ENCODE results near the gene ACY1. TPM values are rescaled to one million over a fixed set of nuclear protein-coding genes. Genes with fewer than 3 reads are reported as not detected.
A peak's percentile ranks its signal among the peaks of the same experiment; 100 is the strongest.

ACY1 gene
- polyA plus RNA-seq, 1 experiment = 55.7 TPM

DNA sequence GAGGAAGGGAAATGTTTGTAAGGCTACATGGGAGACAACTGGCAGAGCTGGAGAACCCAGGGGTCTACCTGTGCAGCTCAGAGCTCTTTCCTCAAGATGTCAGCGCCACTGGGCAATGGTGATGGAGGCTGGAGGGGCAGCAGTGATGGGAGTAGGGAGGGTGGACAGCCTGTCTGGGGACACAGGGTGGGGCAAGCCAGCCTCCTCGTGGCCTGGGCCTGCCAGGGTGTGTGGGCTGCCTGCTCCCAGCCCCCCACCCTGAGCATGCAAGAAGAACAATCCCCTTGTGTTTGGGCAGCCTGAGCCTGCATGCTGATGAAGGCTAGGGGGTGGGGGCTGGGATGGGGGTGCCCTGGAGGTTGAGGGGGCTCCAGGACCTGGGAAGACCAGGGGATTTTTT, 17.3 kb upstream of the ACY1 start:
- Histone ChIP-seq H3K4me3 (ENCODE audit: low read depth, low read length) (peak overlapping the region; percentile 45), H3K36me3 (ENCODE audit: control insufficient read depth, insufficient read depth, low read length) (peaks cover 6% of the 10 kb centered on the region), H3K27me3 (ENCODE audit: control insufficient read depth, insufficient read depth, low read length) (no peaks in the 10 kb centered on the region)
- no peak for DNase-seq (ENCODE audit: low read depth)
- ChIA-PET CTCF (interaction anchor here (3.4 to 6.1 kb wide), 2 partner anchors 9 to 24 kb away, joined by 16 to 37 read pairs; partner anchors contain the start of genes ABHD14A, ABHD14B, PARP3 and RRP9), POLR2A (no interaction called here)
- TF ChIP-seq, protein P1, sequence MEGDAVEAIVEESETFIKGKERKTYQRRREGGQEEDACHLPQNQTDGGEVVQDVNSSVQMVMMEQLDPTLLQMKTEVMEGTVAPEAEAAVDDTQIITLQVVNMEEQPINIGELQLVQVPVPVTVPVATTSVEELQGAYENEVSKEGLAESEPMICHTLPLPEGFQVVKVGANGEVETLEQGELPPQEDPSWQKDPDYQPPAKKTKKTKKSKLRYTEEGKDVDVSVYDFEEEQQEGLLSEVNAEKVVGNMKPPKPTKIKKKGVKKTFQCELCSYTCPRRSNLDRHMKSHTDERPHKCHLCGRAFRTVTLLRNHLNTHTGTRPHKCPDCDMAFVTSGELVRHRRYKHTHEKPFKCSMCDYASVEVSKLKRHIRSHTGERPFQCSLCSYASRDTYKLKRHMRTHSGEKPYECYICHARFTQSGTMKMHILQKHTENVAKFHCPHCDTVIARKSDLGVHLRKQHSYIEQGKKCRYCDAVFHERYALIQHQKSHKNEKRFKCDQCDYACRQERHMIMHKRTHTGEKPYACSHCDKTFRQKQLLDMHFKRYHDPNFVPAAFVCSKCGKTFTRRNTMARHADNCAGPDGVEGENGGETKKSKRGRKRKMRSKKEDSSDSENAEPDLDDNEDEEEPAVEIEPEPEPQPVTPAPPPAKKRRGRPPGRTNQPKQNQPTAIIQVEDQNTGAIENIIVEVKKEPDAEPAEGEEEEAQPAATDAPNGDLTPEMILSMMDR (IDR thresholded peaks at IDR 0.05; ENCODE audit: insufficient read depth, low read depth, low read length) = no peak

DNA sequence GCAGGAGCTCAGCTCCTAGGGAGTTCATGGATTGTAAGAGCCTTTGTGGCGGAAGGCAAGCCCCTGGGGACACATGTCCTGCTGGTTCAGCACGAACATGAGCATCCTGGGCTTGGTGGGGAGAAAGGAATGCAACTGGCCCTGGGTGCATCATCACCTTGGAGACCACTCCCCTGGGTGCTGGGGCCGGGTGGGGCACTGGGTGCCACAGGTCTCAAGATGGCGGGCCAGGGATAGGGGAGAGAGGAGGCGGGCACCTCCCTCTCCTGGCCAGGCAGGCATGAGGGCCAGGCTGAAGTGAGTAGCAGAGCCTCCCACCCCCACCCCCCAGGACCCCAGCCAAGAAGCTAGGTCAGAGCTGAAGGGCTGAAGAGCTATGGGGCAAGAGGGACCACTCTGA, 16.8 kb upstream of the ACY1 start:
- POLR2A ChIA-PET = interaction anchor here (0.6 kb wide), 1 partner anchor 9 kb away, joined by 19 read pairs; no protein-coding TSS in a partner anchor
- Histone ChIP-seq H3K36me3 (ENCODE audit: control insufficient read depth, insufficient read depth, low read length) (peaks cover 3% of the 10 kb centered on the region), H3K4me3 (ENCODE audit: low read depth, low read length) (peak overlapping the region; percentile 45), H3K27me3 (ENCODE audit: control insufficient read depth, insufficient read depth, low read length) (no peaks in the 10 kb centered on the region)
- TF ChIP-seq, protein P1 (IDR thresholded peaks at IDR 0.05; ENCODE audit: insufficient read depth, low read depth, low read length) = no peak
- CTCF ChIA-PET = interaction anchor here (3.4 to 6.1 kb wide), 2 partner anchors 8 to 24 kb away, joined by 16 to 37 read pairs; partner anchors contain the start of genes ABHD14A, ABHD14B, PARP3 and RRP9
- DNase-seq (ENCODE audit: low read depth) = no peak

DNA sequence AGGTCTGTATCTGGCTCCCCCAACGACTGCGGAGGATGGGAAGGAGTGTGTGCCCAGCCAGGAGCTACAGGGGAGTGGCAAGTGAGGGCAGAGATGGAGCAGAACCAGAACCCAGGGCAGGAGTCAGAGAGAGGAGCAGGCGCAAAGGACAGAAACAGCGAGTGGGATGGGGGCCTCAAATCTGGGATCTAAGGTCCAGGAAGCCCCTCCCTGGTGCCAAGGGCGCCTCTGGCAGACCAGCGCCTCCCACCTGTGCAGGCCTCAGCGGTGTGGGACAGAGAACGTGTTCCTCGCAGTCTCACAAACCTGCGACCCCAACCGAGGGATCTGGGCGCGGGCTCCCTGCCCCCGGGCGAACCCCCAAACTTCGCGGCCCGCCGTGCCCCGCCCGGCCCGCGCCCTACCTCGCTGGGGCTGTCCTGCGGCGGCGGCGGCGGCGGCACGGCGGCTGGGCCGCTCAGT, 16.4 kb upstream of the ACY1 start:
- TF ChIP-seq, protein P1 (IDR thresholded peaks at IDR 0.05; ENCODE audit: insufficient read depth, low read depth, low read length) = no peak
- Histone ChIP-seq H3K36me3 (ENCODE audit: control insufficient read depth, insufficient read depth, low read length) (peaks cover 3% of the 10 kb centered on the region), H3K4me3 (ENCODE audit: low read depth, low read length) (peak overlapping the region; percentile 45), H3K27me3 (ENCODE audit: control insufficient read depth, insufficient read depth, low read length) (no peaks in the 10 kb centered on the region)
- DNase-seq (ENCODE audit: low read depth) = no peak
- CTCF ChIA-PET = interaction anchor here (3.4 kb wide), 1 partner anchor 25 kb away, joined by 16 read pairs; the partner anchor contains the start of genes PARP3 and RRP9
- POLR2A ChIA-PET = interaction anchor here (0.6 kb wide), 1 partner anchor 8 kb away, joined by 19 read pairs; no protein-coding TSS in a partner anchor

DNA sequence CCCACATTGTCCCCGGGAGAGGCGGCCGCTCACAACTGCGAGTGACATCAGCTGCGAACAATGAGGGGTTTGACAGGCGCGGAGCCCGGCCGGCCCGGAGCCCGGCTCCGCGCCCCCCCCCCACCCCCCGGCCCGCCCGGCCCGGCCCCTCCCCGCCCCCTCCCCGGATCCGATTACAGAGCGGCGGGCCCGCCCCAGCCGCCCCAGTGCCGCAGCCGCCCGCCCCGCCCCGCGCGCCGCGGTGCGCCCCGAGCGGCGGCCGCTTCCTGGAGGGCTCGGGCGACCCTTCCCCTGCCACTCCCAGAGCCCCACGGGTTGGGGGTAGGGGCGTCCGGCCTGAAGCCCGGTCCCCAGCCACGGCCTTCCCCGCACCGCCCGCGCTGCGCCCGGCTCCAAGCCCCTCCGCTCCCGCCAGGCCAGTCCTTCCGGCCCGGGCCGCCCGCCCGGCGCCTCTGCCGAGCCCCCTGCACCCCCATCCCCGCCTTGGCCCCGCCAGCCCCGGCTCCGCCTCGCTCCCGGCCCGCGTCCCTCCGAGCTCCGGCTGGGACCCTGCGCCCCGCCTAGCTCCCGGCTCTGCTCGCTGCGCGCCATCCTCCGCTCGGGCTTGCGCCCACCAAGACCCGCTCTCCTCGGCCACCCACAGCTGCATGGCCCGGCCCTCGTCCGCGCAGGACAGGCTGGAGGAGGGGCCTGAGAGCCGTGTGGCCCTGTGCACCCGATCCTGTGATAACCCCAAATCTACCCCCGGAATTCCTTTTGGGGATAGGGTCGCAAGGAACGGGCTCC, 15.8 kb upstream of the ACY1 start, which contains the start of gene PCBP4:
TSS of gene PCBP4 (minus strand) at position 71 of the 786 bp plus-strand sequence. CDS start 6,214 bp downstream, outside the sequence.
- no peaks in the 10 kb centered on the region for H3K27me3 ChIP-seq (ENCODE audit: control insufficient read depth, insufficient read depth, low read length)
- H3K36me3 ChIP-seq (ENCODE audit: control insufficient read depth, insufficient read depth, low read length) = peaks cover 3% of the 10 kb centered on the region
- TF ChIP-seq, protein P1 (IDR thresholded peaks at IDR 0.05; ENCODE audit: insufficient read depth, low read depth, low read length) = no peak
- CTCF ChIA-PET = interaction anchor here (2.4 to 4.0 kb wide), 2 partner anchors 15 to 26 kb away, joined by 9 to 32 read pairs; partner anchors contain the start of genes ACY1, PARP3 and RRP9
- POLR2A ChIA-PET = no interaction called here
- peak within 1 kb of the TSS; percentile 45 for H3K4me3 ChIP-seq (ENCODE audit: low read depth, low read length)
- DNase-seq (ENCODE audit: low read depth) = no peak

DNA sequence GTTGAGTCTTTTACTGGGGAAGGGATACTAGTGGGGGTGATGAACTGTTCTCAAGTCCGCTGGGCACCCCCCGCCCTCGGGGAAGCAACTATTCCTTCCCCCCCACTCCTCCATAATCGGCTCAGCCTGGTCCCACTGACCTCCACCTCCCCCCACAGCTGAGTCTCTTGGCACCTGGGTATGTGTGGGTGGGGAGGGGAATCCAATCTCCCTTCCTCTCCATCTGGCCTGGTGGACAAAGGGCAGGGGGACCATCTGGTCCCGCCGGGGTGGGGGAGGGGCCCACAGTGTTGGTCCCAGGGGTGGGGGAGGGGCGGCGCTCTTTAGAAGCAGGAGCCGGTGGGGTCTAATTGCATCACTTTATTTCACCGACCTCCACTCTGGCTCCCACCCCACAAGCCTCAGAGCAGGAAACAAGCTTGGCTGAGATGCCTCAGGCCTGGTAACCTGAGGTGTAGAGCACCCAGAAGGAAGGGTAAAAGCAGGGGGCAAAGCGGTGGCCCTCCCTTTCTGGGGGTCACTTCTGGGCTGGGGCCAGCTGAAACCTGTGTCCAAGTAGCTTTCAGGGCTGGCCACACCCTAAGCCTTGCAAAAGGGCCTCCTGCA, 15.1 kb upstream of the ACY1 start:
- TF ChIP-seq, protein P1 (IDR thresholded peaks at IDR 0.05; ENCODE audit: insufficient read depth, low read depth, low read length) = no peak
- Histone ChIP-seq H3K27me3 (ENCODE audit: control insufficient read depth, insufficient read depth, low read length) (no peaks in the 10 kb centered on the region), H3K36me3 (ENCODE audit: control insufficient read depth, insufficient read depth, low read length) (no peaks in the 10 kb centered on the region; the same call in 1 of the 2 replicates), H3K4me3 (ENCODE audit: low read depth, low read length) (peak overlapping the region; percentile 45)
- ChIA-PET POLR2A (no interaction called here), CTCF (interaction anchor here (2.4 to 4.0 kb wide), 2 partner anchors 14 to 26 kb away, joined by 9 to 32 read pairs; partner anchors contain the start of genes ACY1, PARP3 and RRP9)
- no peak for DNase-seq (ENCODE audit: low read depth)
